GM08714 (cell line): ENCODE data around the gene RALGAPA1.
"Not testable (repeated sequence)": the region's sequence is repeated elsewhere in the genome, so short reads cannot be mapped to it uniquely, and the experiment has no call there.

Experiments used
- H3K4me3 ChIP-seq: fragments of 200-500 bp; sonication (Bioruptor generic); 2 replicates; pipeline ENCODE4 v1.5.1; 2014; ENCODE audit warnings: mild to moderate bottlenecking, low read length, inconsistent platforms
- ZNF274 ChIP-seq: IDR thresholded peaks from 2 replicates; pipeline ENCODE4 v1.6.1; 2012; ENCODE audit warnings: mild to moderate bottlenecking, low read depth, low read length

RALGAPA1 gene

DNA sequence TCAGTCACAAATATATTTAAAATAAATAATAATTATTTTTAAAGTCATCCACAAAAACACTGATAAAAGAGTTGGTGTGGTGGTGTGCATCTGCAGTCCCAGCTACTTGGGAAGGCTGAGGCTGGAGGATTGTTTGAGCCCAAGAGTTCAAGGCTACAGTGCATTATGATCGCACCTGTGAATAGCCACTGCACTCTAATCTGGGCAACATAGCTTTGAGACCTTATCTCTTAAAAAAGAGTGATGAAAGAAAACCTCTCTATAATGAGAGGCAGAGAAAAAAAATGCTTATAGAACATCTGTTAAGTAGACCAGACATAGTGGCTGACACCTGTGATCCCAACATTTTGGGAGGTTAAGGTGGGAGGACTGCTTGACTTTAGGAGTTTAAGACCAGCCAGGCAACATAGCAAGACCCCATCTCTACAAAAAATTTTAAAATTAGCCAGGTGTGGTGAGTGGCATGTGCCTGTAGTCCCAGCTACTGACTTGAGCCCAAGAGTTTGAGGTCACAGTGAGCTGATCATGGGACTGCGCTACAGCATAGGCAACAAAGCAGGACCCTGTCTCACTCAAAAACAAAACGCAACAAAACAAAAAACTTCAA, 50.5 kb downstream of the RALGAPA1 start:
- no peak overlapping the region for H3K4me3 ChIP-seq

DNA sequence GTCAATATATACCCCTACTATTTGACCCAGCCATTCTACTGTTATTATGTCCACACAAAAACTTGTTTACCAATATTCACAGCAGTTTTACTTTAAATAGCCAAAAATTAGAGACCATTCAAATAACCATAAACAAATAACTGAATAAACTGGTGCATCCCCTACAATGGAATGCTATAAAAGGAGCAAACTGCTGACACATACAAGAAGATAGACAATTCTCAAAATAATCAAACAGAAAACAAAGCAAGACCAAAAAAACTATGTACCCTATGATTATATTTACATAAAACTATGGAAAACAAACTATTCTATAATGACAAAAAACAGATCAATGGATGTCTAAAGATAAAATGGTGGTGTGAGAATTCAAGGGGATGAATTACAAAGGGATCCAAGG, 54.4 kb downstream of the RALGAPA1 start:
- TF ChIP-seq ZNF274 = no peak
- no peak overlapping the region for H3K4me3 ChIP-seq

More for the DNA sequence above, 50.5 kb downstream of the RALGAPA1 start:
- TF ChIP-seq ZNF274 = no peak

DNA sequence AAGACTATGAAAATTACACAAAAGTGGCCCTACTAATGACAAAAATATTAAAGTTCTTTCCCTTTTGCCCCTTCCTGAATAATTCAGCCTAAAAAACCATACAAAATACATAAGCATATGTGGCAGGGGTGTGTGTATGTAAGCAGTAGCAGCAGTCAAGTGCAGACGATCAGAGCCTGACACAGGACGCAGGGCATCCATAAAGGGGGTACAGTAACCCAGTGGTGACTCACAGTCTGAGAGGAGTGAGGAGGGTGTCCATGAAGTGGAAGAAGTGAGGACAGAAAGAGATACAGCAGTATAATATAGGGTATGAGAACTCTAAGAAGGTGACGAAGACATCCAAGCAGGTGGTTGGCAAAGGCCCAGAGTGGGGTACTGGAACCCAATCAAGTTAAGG, 56.7 kb downstream of the RALGAPA1 start:
- H3K4me3 ChIP-seq = no peak overlapping the region
- no peak for TF ChIP-seq ZNF274

DNA sequence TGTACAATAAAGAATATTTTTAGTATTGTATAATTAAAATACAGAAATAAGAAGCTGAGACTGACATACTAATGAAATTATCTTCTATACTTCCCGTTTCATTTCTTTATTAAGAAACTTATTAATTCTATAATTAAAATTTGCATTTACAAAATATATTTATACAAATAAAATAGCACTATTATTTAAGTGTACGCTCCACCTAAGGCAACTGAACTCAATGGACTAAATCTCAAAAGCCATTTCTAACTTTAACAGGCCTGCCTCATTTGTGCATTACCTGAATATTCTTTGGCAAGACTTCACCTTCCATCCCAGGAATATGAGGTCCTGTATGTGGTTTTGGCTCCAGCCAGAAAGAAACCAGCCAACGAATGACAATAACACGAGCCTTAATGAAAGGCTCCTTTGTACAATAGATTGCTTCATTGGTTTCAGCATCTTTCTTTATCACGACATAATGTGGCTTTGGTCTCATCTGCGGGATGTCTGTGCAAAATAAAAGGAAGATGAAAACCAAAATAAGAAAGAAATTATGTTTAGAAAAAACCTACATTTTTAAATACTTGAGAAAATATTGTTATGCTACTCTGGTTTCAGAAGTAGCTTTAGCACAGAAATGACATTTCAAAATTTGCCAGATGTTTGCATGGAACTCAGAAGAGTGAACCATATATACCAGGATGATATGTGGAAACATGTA, 58.7 kb downstream of the RALGAPA1 start:
- H3K4me3 ChIP-seq = no peak overlapping the region
- no peak for TF ChIP-seq ZNF274

DNA sequence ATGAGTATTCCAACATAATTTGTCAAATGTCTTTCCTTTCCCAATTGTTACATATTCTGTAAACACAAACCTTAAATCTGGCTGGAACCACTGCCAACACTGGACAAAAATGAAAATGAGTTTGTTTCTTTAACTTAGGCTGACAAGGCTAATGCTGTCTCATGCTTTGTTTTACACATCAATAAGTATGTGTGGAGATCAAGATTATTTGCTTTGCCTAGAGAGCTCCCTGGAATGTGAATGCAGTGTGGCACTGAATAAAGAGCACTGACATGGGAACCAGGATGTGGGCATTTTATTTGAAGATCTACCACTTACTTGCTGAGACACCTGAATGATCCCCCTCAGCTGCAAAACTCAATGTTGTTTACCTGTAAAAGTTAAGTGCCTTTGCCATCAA, 61.7 kb downstream of the RALGAPA1 start:
- TF ChIP-seq ZNF274 = no peak
- H3K4me3 ChIP-seq = no peak overlapping the region

DNA sequence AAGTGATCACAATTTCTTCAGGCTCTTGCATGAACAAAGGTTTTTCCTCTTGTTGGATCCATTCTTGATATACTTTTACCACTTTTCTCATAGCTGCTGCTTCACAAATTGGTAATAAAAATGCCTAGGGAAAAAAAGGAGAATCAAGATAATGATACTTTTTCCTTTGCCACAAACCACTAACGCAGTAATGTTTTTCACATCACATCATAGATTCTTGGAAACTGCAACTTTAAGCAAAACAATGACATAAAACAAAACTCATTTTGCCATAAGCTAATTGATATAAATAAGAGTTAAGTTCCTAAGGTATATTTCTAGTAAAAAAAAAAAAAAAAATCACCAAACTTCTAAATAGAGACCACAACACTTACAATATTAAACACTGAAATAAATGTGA, 66.7 kb downstream of the RALGAPA1 start:
- no peak overlapping the region for H3K4me3 ChIP-seq
- TF ChIP-seq ZNF274 = no peak

DNA sequence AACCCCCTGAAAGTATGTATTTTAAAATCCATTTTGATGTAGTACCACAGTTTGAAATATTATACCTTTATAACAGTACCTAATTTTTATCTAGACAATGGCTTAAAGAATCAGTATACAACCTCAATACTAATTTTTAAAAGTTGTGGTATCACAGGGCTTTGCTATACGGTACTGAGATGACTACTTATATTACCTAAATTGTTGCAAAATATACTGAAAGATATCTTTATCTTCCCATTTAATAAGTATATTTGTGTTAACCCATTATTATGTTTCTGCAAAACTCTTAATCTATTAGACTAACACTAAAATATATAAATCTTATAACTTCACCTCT, 67.1 kb downstream of the RALGAPA1 start:
- TF ChIP-seq ZNF274 = no peak
- no peak overlapping the region for H3K4me3 ChIP-seq

DNA sequence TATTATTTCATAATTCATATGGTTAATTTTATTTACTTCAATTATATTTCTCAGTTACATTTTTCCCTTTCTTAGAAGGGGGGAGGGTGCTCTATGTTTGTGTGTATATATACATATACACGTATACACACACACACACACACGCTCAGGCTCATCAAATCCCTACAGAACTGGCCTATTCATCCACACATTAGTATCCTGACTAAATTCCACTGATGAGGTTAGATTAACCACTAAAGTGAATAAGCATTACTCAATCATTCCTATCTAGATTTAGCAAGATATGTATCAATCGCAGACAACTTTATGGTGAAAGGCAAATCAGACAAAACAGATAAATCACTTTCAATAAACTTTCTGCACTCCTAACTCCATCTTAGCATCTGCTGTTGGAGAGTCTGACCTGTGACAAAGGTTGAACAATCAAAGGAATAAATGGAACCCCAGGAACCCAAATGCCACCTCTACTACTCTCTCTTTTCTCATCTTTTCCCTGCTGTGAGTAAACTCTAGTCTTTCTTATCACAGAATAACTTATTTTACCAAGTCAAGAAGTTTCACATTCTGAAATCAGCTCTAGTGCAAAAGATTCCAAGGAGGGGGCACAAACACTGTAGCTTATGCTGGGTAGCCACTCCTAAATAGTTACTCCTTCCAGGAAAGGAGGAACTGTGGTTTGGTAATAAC, 67.6 kb downstream of the RALGAPA1 start:
- no peak overlapping the region for H3K4me3 ChIP-seq

DNA sequence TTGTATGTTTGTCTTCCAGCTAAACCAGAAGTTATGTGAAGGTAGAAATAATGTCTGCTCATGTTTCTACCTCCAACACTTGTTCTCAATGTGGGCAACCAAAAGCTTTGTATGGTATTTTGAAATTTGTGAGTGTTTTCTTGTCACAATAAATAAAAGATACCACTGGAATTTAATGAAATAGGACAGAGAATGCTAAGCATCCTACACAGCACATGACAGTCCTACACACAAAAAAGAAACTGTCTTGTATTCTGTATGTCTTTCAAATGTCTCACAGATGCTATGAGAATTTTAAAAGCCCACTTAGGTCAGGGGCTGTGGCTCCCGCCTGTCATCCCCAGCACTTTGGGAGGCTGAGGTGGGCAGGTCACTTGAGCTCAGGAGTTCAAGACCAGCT, 68.9 kb downstream of the RALGAPA1 start:
- no peak overlapping the region for H3K4me3 ChIP-seq
- TF ChIP-seq ZNF274 = no peak

More for the DNA sequence above, 67.6 kb downstream of the RALGAPA1 start:
- TF ChIP-seq ZNF274 = no peak

DNA sequence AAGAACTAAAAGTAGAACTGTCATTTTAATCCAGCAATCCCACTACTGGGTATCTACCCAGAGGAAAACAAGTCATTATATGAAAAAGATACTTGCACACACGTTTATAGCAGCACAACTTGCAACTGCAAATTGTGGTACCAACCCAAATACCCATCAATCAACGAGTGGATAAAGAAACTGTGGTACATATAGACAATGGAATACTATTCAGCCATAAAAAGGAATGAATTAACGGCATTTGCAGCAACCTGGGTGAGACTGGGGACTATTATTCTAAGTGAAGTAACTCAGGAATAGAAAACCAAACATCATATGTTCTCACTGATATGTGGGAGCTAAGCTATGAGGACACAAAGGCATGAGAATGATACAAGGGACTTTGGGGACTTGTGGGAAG, 73.9 kb downstream of the RALGAPA1 start:
- H3K4me3 ChIP-seq = not testable (repeated sequence)

DNA sequence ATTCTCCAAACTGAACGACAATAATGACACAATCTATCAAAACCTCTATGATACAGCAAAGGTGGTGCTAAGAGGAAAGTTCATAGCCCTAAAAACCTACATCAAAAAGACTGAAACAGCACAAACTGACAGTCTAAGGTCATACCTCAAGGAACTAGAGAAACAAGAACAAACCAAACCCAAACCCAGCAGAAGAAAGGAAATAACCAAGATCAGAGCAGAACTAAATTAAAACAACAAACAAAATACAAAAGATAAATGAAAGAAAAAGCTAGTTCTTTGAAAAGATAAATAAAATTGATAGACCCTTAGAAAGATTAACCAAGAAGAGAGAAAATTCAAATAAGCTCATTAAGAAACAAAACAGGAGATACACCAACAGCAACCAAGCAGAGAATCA, 75.6 kb downstream of the RALGAPA1 start:
- not testable (repeated sequence) for H3K4me3 ChIP-seq

DNA sequence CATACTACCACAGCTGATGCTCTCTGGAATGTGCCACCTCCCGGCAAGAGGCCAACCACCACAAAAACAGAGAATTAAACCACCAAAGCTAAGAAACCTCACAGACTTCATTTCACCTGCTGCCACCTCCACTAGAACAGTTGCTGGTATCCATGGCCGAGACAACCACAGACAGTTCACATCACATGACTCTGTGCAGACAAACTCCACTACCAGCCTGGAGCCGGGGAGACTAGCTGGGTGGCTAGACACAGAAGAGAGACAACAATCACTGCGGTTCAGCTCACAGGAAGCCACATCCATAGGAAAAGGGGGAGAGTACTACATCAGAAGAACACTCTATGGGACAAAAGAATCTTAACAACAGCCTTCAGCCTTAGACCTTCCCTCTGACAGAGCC, 78.2 kb downstream of the RALGAPA1 start:
- H3K4me3 ChIP-seq = no peak overlapping the region
- TF ChIP-seq ZNF274 = no peak

DNA sequence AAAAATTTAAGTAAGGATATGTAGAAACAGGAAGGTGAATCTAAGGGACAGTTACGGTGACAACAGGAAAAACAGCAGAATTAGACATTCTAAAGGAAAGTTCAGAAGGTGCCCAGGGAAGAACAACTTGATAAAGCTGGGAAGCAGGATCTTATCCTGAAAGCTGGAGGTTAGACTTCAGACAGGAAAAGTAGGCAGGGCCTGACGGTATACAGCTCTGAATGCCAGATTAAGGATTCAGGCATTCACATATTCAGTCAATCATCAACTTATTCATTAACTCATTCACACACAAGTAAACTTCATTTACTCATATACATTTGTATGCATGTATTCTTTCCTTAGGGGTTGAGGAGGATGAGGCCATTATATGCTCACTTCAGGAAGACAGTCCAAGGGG, 81.3 kb downstream of the RALGAPA1 start:
- H3K4me3 ChIP-seq = no peak overlapping the region
- TF ChIP-seq ZNF274 = no peak

DNA sequence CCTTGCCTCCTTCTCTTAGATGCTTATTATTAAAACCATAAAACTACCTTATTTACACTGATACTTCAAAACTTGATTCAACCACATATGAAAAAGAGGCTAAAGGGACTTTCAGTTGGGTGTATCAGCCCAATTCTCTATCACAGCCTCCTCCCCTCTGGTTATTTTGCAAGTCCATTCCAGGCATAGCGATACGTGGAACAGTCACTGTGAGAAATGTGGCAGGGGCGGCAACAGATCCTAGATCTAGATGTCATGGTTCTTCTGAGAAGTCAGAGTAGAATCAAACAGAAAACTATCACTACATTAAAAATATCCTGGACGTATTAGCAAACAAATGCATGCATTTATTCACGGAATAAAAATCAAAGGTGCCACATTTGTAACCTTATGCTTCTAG, 83.2 kb downstream of the RALGAPA1 start:
- TF ChIP-seq ZNF274 = no peak
- H3K4me3 ChIP-seq = no peak overlapping the region

DNA sequence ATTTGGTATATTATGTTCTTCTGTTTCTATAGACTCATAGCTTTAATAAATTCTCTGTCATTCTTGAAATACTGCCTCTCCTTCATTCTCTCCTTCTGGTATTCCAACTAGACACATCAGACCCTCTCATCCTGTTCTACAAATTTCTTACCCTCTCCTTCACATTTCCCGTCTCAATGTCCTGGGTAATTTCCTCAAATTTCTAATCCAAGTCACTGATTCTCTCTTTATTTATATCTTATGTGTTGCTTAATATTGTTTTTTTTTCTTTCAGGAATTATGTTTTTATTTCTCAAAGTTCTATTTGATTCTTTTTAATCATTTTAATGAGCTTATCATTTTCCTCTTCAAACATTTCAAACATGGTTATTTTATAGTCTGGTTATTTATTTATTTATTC, 94.0 kb downstream of the RALGAPA1 start:
- TF ChIP-seq ZNF274 = no peak
- H3K4me3 ChIP-seq = no peak overlapping the region
